AG09319 (cell line): ENCODE data around the gene SLC44A3.

Experiments used
- DNase-seq: peaks from one replicate; pipeline ENCODE4 v3.0.0-alpha.2; 2010; ENCODE audit warnings: low read depth; ENCODE audit errors: extremely low read depth
- TF ChIP-seq, protein P1 (sequence below): IDR thresholded peaks from 2 replicates; pipeline ENCODE4 v1.5.1; 2011; ENCODE audit warnings: low read depth, mild to moderate bottlenecking, inconsistent platforms, low read length, moderate library complexity

The SLC44A3 gene

DNA sequence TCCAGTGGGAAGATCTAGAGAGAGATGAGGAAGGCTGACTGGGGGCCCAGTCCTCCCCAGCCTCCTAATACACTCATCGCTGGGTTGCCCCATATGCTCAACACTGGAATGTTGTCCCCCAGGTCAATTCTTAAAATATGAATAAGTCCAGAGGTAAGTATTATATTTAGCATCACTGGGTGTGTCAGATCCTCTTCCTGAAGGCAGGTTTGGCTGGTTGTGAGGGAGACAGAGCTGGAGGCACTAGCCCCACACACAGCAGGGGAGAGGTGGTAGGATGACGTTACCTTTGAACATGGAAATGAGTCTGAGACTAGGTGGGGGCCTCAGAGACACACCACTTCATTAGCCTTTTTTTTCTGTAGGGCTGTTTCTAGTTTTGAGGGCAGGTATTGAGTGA lies 42.6 kb downstream of the SLC44A3 start:
- TF ChIP-seq, protein P1, sequence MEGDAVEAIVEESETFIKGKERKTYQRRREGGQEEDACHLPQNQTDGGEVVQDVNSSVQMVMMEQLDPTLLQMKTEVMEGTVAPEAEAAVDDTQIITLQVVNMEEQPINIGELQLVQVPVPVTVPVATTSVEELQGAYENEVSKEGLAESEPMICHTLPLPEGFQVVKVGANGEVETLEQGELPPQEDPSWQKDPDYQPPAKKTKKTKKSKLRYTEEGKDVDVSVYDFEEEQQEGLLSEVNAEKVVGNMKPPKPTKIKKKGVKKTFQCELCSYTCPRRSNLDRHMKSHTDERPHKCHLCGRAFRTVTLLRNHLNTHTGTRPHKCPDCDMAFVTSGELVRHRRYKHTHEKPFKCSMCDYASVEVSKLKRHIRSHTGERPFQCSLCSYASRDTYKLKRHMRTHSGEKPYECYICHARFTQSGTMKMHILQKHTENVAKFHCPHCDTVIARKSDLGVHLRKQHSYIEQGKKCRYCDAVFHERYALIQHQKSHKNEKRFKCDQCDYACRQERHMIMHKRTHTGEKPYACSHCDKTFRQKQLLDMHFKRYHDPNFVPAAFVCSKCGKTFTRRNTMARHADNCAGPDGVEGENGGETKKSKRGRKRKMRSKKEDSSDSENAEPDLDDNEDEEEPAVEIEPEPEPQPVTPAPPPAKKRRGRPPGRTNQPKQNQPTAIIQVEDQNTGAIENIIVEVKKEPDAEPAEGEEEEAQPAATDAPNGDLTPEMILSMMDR, result no peak
- DNase-seq, result no peak

DNA sequence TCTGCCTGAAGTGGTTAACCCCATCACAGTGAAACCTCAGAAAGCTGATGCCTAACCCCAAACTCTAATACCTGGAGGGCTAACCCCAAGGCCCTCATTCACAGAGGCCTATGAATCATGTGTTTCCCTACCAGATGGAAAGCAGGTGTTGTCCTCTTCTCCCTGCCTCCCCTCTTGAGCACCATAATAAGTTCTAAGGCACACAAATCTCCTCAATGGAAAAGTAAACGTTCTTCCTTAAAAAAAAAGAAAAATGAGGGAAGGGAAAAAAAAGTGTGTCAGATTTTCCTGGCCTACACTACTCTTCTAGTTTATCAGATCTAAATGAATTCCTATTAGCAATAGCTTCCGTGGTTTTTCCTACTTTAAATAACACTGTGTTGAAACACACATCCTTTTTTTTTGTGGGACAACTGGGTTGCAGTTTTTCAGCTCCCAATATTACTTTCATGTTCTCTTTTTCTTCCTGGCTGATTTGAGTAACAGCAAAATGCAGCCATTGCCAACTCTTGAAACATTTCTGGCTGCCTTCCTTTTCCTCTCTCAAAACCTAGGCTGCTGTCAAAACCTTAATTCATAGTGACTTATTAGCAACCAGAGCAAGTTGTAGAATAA lies 43.2 kb downstream of the SLC44A3 start:
- TF ChIP-seq, protein P1, result no peak
- DNase-seq, result no peak

DNA sequence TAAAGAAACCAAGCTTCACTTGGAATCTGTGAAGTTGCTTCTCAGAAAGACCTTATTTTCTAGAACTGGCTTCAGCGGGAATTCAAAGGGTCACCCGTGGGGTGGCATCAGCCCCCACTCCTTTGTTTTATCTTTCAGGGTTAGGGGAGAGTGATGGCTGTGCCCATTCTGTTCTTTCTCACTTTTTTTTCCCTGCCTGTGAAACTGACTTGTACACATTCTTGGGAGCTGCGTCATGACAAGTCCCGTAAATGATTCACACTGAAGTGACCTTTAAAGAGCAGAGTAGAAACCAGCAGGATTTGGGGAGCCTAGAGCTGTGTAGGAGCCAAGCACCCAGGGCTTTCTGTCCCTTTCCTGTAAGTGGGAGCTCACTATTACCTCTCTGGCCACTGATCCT lies 43.8 kb downstream of the SLC44A3 start:
- peak; percentile 76 for DNase-seq
- TF ChIP-seq, protein P1, result no peak

DNA sequence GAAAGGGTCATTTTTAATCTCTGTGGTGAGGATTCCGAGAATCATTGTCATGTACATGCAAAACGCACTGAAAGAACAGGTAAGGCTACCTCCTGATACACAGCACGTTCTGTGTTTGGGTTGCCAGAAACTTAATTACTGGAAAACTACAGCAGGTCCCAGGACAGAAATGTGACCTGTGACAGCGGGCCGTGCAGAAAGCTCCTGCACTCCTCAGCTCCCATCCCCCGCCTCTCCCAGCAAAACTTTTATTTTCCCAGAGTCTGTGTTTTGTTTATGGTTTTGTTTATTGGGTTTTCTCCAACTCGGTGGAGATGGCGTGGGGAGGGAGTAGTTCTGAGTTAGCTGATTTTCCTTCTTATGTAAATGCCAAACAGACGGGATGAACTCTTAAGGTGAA lies 44.7 kb downstream of the SLC44A3 start:
- DNase-seq, result no peak
- TF ChIP-seq, protein P1, result no peak

DNA sequence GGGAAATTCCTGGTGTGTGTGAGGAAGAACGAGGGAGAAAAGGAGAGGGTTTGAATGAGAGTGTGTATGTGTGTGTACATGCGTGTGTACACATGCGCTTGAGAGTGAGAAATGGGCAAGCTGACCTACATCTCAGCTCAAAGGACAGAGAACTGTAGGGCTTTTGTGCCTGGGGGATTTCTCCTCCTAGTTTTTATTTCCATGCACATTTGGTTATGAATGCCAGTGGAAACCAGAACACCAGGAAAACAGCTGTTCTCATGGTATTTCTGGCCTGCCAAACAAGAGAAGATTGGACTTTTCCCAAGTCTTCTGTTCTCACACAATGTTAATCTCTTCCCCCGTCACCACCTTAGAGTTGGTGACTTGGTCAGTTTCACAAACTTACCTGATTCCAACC lies 45.2 kb downstream of the SLC44A3 start:
- DNase-seq, result no peak
- TF ChIP-seq, protein P1, result no peak

DNA sequence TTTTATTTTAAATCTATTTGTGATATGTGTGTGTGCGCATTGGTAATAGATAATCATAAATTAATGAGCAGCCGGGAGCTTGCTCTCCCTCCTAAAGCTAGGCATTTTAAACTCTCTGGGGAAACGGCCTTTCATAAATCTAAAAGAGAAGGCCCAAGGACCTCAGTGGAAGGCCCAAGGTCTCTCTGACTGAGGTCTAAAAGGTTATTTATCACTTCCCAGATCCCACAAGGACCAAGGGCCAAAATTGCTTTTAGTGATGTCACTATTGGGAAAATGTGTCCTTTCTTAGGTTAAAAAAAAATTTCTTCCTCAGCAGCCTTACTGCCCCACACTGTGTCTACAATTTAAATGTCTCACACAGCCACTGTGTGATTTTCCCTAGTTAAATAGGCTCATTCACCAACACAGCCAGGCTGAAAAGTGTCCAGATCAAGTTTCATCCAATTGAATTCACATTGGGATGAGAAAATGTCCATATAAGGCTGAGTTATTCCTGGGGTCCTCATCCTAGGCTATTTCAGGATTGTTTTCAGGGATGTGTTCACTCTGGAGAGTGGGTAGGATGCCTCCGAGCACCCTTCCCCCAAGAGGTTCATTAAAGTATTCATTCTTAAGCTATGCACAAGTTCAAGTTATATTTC lies 46.1 kb downstream of the SLC44A3 start:
- TF ChIP-seq, protein P1, result no peak
- no peak for DNase-seq

DNA sequence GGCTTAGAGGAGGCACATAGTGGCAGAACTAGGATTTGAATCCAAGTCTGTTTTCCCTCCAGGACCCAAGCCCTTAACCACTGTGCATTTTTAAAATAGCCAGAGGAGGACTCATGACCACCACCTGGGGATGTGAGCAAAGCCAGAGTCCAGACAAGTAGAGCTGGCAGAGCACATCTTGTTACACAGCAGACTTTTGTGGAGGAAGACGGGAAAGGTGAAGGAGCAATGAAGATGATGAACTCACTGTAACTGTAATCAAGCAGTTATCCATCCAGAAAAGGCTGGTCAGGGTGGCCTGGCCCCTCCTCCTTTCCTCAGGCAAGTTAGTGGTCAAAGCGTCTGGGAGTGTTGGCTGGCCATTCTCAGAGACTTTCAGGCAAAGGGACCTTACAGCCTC lies 50.9 kb downstream of the SLC44A3 start:
- no peak for DNase-seq
- TF ChIP-seq, protein P1, result no peak
